ENCODE data around the gene SPINK13.
"Not testable (repeated sequence)": the region's sequence is repeated elsewhere in the genome, so short reads cannot be mapped to it uniquely, and the experiment has no call there.

The SPINK13 gene

GRCh38 chr5:148280893-148281292, 12.3 kb downstream of the SPINK13 start:
- H3K36me3 Mint-ChIP-seq; H3K27ac Mint-ChIP-seq; H3K4me1 Mint-ChIP-seq; DNase-seq (ENCODE audit: low spot score in 2 of 2); ATAC-seq (ENCODE audit: low read depth); H3K4me3 Mint-ChIP-seq; H3K27me3 Mint-ChIP-seq: not testable (repeated sequence)
- peaks cover 17% of the 10 kb centered on the region for H3K9me3 Mint-ChIP-seq

GRCh38 chr5:148281336-148281735, 12.7 kb downstream of the SPINK13 start:
- H3K4me1 Mint-ChIP-seq: not testable (repeated sequence)

DNA sequence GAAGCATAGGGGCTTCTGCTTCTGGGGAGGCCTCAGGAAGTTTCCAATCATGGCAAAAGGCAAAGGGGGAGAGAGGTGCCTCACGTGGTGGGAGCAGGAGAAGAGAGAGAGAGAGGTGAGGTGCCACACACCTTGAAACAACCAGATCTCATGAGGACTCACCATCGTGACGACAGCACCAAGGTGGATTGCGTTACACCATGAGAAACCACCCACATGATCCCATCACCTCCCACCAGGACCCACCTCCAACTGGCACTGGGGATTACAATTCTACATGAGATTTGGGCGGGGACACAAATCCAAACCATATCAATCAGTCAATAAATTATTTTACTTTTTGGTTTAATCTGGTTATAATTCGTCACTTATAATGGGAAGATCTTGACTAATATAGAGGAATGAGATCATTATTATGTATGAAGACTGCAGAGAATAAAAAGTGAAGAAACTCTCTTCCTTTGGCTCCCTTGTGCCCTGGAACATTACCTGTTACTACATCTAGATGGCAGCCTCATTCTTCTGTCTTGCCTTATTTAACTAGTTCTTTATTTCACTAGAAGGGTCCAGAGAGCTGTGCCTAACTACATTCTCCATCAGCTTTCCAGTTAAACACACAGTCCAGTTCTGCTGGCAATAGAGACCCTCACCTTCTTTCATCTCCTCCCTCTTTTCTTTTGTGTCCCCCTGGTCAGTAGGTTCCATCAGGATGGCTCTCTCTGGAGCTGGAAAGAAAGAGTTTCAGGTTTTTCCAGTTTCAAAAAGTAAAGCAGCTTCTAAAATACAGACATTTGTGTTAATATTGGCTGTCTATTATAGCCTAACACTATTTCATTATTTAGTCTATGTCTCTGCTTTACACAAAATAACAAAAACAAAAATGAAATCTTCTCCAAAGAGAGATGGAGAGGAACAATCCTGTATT, 21.9 kb downstream of the SPINK13 start:
- Mint-ChIP-seq H3K4me1 (no peaks in the 10 kb centered on the region), H3K27me3 (peaks cover 1% of the 10 kb centered on the region), H3K4me3 (no peak overlapping the region), H3K27ac (no peak overlapping the region), H3K36me3 (no peaks in the 10 kb centered on the region), H3K9me3 (no peaks in the 10 kb centered on the region)
- ATAC-seq (ENCODE audit: low read depth): no peak
- no peak for DNase-seq (ENCODE audit: low spot score in 2 of 2)

More at GRCh38 chr5:148281336-148281735, 12.7 kb downstream of the SPINK13 start:
- not testable (repeated sequence) for H3K27ac Mint-ChIP-seq; DNase-seq (ENCODE audit: low spot score in 2 of 2); ATAC-seq (ENCODE audit: low read depth); H3K27me3 Mint-ChIP-seq; H3K4me3 Mint-ChIP-seq; H3K36me3 Mint-ChIP-seq
- peaks cover 17% of the 10 kb centered on the region for H3K9me3 Mint-ChIP-seq

GRCh38 chr5:148297731-148298130, 29.1 kb downstream of the SPINK13 start:
- ATAC-seq (ENCODE audit: low read depth) (no peak), DNase-seq (ENCODE audit: low spot score in 2 of 2) (no peak)
- H3K4me1 Mint-ChIP-seq: no peaks in the 10 kb centered on the region
- peaks cover 1% of the 10 kb centered on the region for H3K36me3 Mint-ChIP-seq
- no peaks in the 10 kb centered on the region for H3K9me3 Mint-ChIP-seq
- H3K27me3 Mint-ChIP-seq: peaks cover 2% of the 10 kb centered on the region
- H3K4me3 Mint-ChIP-seq: no peak overlapping the region
- H3K27ac Mint-ChIP-seq: no peak overlapping the region

- Mint-ChIP-seq H3K27me3 (peaks cover 12% of the 10 kb centered on the region), H3K36me3 (peaks cover 9% of the 10 kb centered on the region), H3K4me3 (no peak overlapping the region), H3K9me3 (peaks cover 12% of the 10 kb centered on the region), H3K27ac (no peak overlapping the region), H3K4me1 (no peaks in the 10 kb centered on the region)
- ATAC-seq (ENCODE audit: low read depth) (no peak), DNase-seq (ENCODE audit: low spot score in 2 of 2) (no peak)
Observed at GRCh38 chr5:148306446-148306845, 37.9 kb downstream of the SPINK13 start.

GRCh38 chr5:148309019-148309418, 40.4 kb downstream of the SPINK13 start:
- ATAC-seq (ENCODE audit: low read depth) (no peak), DNase-seq (ENCODE audit: low spot score in 2 of 2) (no peak)
- H3K27ac Mint-ChIP-seq: no peak overlapping the region
- H3K36me3 Mint-ChIP-seq: peaks cover 9% of the 10 kb centered on the region
- no peaks in the 10 kb centered on the region for H3K4me1 Mint-ChIP-seq
- H3K27me3 Mint-ChIP-seq: peaks cover 12% of the 10 kb centered on the region
- H3K4me3 Mint-ChIP-seq: no peak overlapping the region
- H3K9me3 Mint-ChIP-seq: peaks cover 12% of the 10 kb centered on the region

DNA sequence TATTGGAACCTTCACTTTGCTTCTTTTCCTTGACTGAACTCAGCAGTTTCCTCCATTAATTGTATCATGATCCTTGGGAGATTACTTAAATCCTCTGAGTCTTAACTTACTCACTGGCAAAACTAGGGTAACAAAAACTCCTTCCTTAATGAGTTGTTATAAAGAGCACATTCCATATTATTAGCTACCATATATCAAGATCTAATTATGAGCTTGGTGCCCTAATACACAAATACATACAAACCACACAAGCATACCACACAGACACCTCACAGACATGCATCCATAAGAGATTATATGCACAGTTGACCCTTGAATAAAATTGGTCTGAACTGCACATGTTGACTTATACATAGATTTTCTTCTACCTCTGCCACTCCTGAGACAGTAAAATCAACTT, 41.2 kb downstream of the SPINK13 start:
- Mint-ChIP-seq H3K36me3 (peaks cover 9% of the 10 kb centered on the region), H3K4me1 (no peaks in the 10 kb centered on the region), H3K4me3 (no peak overlapping the region), H3K27me3 (peaks cover 11% of the 10 kb centered on the region), H3K27ac (no peak overlapping the region), H3K9me3 (peaks cover 12% of the 10 kb centered on the region)
- DNase-seq (ENCODE audit: low spot score in 2 of 2) (no peak), ATAC-seq (ENCODE audit: low read depth) (no peak)

DNA sequence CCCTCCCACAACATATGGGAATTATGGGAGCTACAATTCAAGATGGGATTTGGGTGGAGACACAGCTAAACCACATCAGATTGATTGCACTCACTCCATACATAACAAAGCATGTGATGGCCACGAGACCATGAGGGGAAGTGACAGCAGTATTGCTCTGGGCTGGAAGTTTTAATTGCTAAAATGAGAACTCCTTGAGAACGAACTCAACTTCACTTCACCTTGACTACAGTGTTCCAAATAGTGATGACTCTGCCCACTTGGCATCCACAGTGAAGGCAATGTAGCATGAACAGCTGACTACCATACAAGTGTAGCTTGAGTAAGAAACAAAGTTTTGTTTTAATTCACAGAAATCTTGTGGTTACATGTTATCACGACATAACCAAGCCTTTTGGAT, 42.9 kb downstream of the SPINK13 start:
- Mint-ChIP-seq H3K4me3 (no peak overlapping the region), H3K36me3 (peaks cover 9% of the 10 kb centered on the region), H3K9me3 (peaks cover 12% of the 10 kb centered on the region), H3K27me3 (peaks cover 11% of the 10 kb centered on the region), H3K27ac (no peak overlapping the region), H3K4me1 (no peaks in the 10 kb centered on the region)
- DNase-seq (ENCODE audit: low spot score in 2 of 2) (no peak), ATAC-seq (ENCODE audit: low read depth) (no peak)

DNA sequence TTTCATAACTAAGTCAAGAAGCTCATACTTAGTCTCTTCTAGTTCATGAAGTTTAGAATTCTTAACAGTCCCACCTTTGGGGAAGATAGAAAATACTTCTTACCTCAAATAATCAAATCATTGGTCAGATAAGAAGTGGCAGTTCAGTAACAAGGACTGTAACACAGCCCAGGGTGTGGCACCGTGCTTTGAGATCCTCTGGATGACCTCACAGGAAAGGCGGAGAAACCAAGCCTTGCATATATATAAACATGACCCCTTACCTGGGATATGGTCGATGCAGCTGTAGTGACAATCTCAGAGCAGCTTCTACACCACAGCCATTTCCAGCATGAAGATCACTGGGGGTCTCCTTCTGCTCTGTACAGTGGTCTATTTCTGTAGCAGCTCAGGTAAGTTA, 43.6 kb downstream of the SPINK13 start, which contains the start of gene SPINK7:
Gene SPINK7 (plus strand): TSS at position 271 of the 400 bp plus-strand sequence. CDS start 61 bp downstream, at position 332.
- peaks cover 12% of the 10 kb centered on the region for H3K9me3 Mint-ChIP-seq
- H3K27me3 Mint-ChIP-seq: peaks cover 11% of the 10 kb centered on the region
- H3K27ac Mint-ChIP-seq: no peak within 1 kb of the TSS
- no peak for ATAC-seq (ENCODE audit: low read depth)
- DNase-seq (ENCODE audit: low spot score in 2 of 2): no peak
- H3K36me3 Mint-ChIP-seq: peaks cover 9% of the 10 kb centered on the region
- no peaks in the 10 kb centered on the region for H3K4me1 Mint-ChIP-seq
- no peak within 1 kb of the TSS for H3K4me3 Mint-ChIP-seq

- no peak for DNase-seq (ENCODE audit: low spot score in 2 of 2)
- Mint-ChIP-seq H3K4me1 (no peaks in the 10 kb centered on the region), H3K36me3 (peaks cover 5% of the 10 kb centered on the region), H3K9me3 (peaks cover 8% of the 10 kb centered on the region), H3K27ac (no peak overlapping the region), H3K27me3 (peaks cover 5% of the 10 kb centered on the region), H3K4me3 (no peak overlapping the region)
- ATAC-seq (ENCODE audit: low read depth): no peak
Observed at GRCh38 chr5:148314187-148314586, 45.6 kb downstream of the SPINK13 start.

DNA sequence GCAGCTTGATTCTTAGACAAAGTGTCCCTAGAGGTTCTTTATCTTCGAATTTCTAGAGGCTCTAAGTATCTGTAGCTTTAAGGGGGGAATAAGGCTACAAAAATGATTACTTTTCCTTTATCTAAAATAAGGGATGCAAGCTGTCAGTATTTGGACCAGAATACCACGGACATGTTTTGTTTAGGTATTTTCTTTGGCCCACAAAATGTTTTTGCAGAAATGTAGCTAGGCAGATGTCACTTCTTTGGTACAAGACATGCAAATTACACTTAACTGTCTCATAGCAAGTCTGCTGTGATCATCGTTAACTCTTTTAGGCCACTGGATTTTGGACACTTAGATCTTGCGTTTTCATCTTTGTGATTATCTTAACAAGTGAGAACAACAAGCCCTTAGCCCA, 46.1 kb downstream of the SPINK13 start:
- no peak for ATAC-seq (ENCODE audit: low read depth)
- Mint-ChIP-seq H3K27ac (no peak overlapping the region), H3K36me3 (no peaks in the 10 kb centered on the region), H3K4me3 (no peak overlapping the region), H3K27me3 (peaks cover under 1% of the 10 kb centered on the region), H3K9me3 (peaks cover 2% of the 10 kb centered on the region), H3K4me1 (no peaks in the 10 kb centered on the region)
- no peak for DNase-seq (ENCODE audit: low spot score in 2 of 2)

DNA sequence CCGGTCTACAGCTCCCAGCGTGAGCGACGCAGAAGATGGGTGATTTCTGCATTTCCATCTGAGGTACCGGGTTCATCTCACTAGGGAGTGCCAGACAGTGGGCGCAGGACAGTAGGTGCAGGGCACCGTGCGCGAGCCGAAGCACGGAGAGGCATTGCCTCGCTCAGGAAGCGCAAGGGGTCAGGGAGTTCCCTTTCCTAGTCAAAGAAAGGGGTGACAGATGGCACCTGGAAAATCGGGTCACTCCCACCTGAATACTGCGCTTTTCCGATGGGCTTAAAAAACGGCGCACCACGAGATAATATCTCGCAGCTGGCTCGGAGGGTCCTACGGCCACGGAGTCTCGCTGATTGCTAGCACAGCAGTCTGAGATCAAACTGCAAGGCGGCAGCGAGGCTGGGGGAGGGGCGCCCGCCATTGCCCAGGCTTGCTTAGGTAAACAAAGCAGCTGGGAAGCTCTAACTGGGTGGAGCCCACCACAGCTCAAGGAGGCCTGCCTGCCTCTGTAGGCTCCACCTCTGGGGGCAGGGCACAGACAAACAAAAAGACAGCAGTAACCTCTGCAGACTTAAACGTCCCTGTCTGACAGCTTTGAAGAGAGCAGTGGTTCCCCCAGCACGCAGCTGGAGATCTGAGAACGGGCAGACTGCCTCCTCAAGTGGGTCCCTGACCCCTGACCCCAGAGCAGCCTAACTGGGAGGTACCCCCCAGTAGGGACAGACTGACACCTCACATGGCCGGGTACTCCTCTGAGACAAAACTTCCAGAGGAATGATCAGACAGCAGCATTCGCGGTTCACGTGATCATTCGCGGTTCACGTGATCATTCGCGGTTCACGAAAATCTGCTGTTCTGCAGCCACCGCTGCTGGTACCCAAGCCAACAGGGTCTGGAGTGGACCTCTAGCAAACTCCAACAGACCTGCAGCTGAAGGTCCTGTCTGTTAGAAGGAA, 51.7 kb downstream of the SPINK13 start:
- H3K27ac Mint-ChIP-seq; ATAC-seq (ENCODE audit: low read depth); H3K27me3 Mint-ChIP-seq; H3K9me3 Mint-ChIP-seq; H3K4me1 Mint-ChIP-seq; H3K36me3 Mint-ChIP-seq; DNase-seq (ENCODE audit: low spot score in 2 of 2): not testable (repeated sequence)
- H3K4me3 Mint-ChIP-seq: peak overlapping the region; percentile 72

DNA sequence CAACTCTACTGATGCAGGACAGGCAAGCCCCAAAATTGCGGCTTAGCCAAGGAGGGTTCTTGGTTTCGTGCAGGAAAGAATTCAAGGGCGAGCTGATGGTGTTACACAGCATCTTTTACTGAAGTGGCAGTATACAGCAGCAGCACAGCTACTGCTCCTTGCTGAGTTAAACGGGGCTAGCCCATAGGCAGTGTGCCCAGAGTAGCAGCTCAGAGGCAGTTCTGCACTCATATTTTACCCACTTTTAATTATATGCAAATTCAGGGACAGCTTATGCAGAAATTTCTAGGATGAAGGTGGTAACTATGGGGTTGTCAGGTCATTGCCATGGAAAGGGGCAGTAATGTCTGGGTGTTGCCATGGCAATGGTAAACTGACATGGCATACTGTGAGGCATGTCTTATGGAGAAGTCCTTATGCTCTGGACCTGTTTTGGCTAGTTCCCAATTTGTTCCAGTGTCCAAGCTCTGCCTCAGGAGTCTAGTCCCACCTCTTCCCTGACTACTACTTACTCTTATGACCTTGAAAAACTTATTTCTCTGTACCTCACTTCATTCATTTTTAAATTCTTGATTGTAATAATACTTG, 64.8 kb downstream of the SPINK13 start:
- Mint-ChIP-seq H3K36me3 (peaks cover 7% of the 10 kb centered on the region), H3K27ac (no peak overlapping the region), H3K4me3 (no peak overlapping the region), H3K4me1 (peaks cover 2% of the 10 kb centered on the region), H3K9me3 (peaks cover 11% of the 10 kb centered on the region), H3K27me3 (no peaks in the 10 kb centered on the region)
- no peak for ATAC-seq (ENCODE audit: low read depth)
- no peak for DNase-seq (ENCODE audit: low spot score in 2 of 2)

DNA sequence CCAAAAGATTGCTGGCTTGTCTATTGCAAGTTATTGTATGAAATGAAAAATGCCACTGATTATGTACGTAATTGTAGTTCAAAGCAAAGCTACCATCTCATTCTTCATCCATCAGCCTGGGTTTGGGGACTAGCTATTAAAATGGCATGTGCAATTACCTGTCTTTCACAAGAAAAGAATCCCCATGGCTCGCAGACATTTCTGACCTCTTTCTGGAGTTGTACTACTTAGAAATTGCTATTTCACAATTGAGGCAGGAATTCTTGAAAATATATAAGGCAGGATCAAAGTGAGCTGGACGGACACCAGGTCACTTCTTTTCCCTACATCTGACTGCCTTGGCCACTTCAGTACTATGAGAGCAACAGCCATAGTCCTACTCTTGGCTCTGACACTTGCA, 66.7 kb downstream of the SPINK13 start, which contains the start of gene SPINK9:
Gene SPINK9 (plus strand): TSS at position 301 of the 400 bp plus-strand sequence. CDS start 55 bp downstream, at position 356.
- Mint-ChIP-seq H3K4me1 (peaks cover 2% of the 10 kb centered on the region), H3K27ac (no peak within 1 kb of the TSS), H3K27me3 (no peaks in the 10 kb centered on the region), H3K36me3 (peaks cover 5% of the 10 kb centered on the region), H3K4me3 (no peak within 1 kb of the TSS), H3K9me3 (peaks cover 6% of the 10 kb centered on the region)
- no peak for ATAC-seq (ENCODE audit: low read depth)
- DNase-seq (ENCODE audit: low spot score in 2 of 2): no peak
